ENCODE measurements around the gene CPLANE1.

DNA sequence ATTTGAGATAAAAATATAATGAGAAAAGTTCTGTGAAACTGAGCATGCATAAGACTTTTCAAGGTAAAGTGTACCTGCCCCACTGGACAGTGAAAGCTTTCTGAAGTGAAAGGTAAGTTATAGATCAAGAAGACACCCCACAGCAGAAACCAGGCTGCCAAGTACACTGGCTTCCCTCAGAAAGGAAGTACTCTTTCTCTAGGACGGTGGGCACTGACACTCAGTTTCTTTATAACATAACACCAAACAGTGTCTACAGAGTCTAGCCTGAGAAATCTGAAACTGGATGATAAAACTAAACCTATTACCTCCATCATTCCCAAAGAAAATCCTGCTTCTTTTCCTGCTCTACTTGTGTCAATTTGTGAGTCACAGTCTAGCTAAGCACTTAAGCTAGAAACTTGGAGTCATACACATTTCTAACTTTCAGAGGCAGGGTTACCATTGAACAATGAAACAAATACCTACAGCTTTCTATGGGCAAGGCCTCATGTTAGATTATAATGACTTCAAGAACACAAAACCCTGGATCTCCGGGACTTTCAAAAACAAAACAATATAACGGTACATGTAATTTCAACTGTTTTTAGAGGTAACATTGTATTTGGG lies 136.7 kb downstream of the CPLANE1 start:
- TF ChIP-seq CTCF (conservative IDR thresholded peaks at IDR 0.05; ENCODE audit: low read depth, low read length) (no peak), EZH2 (IDR thresholded peaks at IDR 0.05; ENCODE audit: borderline replicate concordance, low read depth, low read length, poor library complexity, severe bottlenecking) (no peak)
